Ishikawa (cell line): Measurements from ENCODE around the gene PARVB.

Source experiments
- CEBPB ChIP-seq: IDR thresholded peaks from 2 replicates; pipeline ENCODE4 v1.6.1; 2012
- CREB1 ChIP-seq: IDR thresholded peaks from 2 replicates; pipeline ENCODE4 v1.6.1; 2012; ENCODE audit warnings: low read depth
- EP300 ChIP-seq: IDR thresholded peaks from 2 replicates; pipeline ENCODE4 v1.6.1; 2012; ENCODE audit warnings: borderline replicate concordance
- MAX ChIP-seq: IDR thresholded peaks from 2 replicates; pipeline ENCODE4 v1.6.1; 2012
- NFIC ChIP-seq: IDR thresholded peaks from 2 replicates; pipeline ENCODE4 v1.6.1; 2012
- REST ChIP-seq: IDR thresholded peaks from 2 replicates; pipeline ENCODE4 v1.6.1; 2012; ENCODE audit warnings: low read depth, mild to moderate bottlenecking
- TEAD4 ChIP-seq: IDR thresholded peaks from 2 replicates; pipeline ENCODE4 v1.6.1; 2012

- TF ChIP-seq NFIC, result no peak
- TF ChIP-seq REST, result no peak
- no peak for TF ChIP-seq EP300
- no peak for TF ChIP-seq MAX
- no peak for TF ChIP-seq TEAD4
- TF ChIP-seq CEBPB, result no peak
- TF ChIP-seq CREB1, result no peak
Observed at GRCh38 chr22:44094751-44095302, 70.7 kb downstream of the PARVB start.
